Smooth muscle cell (in vitro differentiated cells): ENCODE data around the gene TMEM204. TPM values are rescaled to one million over a fixed set of nuclear protein-coding genes. Genes with fewer than 3 reads are reported as not detected.

Source experiments
- DNase-seq: peaks from one replicate; lab custom pipeline; 2025; ENCODE audit not compliant: unreplicated experiment; lab: John Stamatoyannopoulos, UW
- H2AFZ ChIP-seq: fragments of 200-600 bp; sonication (generic); 2 replicates; pipeline ENCODE4 v1.6.0; 2016; ENCODE audit warnings: antibody characterized with exemption, low read depth, mild to moderate bottlenecking
- H3F3A ChIP-seq: fragments of 200-600 bp; sonication (generic); 2 replicates; pipeline ENCODE4 v1.6.0; 2017; ENCODE audit warnings: antibody characterized with exemption, low read depth
- H3K27ac ChIP-seq: fragments of 200-600 bp; sonication (generic); 2 replicates; pipeline ENCODE4 v1.5.1; 2016; ENCODE audit warnings: low read depth, mild to moderate bottlenecking
- H3K27me3 ChIP-seq: fragments of 200-600 bp; sonication (generic); 2 replicates; pipeline ENCODE4 v1.6.1; 2016; ENCODE audit warnings: low read depth, mild to moderate bottlenecking
- H3K36me3 ChIP-seq: fragments of 200-600 bp; sonication (generic); 2 replicates; pipeline ENCODE4 v1.5.1; 2016; ENCODE audit warnings: low read depth
- H3K4me1 ChIP-seq: fragments of 200-600 bp; sonication (generic); 2 replicates; pipeline ENCODE4 v1.5.1; 2016; ENCODE audit warnings: low read depth
- H3K4me2 ChIP-seq: fragments of 200-600 bp; sonication (generic); 2 replicates; pipeline ENCODE4 v1.6.0; 2016; ENCODE audit warnings: mild to moderate bottlenecking
- H3K4me3 ChIP-seq: fragments of 200-600 bp; sonication (generic); 2 replicates; pipeline ENCODE4 v1.5.1; 2016; ENCODE audit warnings: mild to moderate bottlenecking
- H3K79me2 ChIP-seq: fragments of 200-600 bp; sonication (generic); 2 replicates; pipeline ENCODE4 v1.6.0; 2016; ENCODE audit warnings: low read depth, mild to moderate bottlenecking
- H3K9ac ChIP-seq: fragments of 200-600 bp; sonication (generic); 2 replicates; pipeline ENCODE4 v1.6.0; 2016; ENCODE audit warnings: low read depth
- H3K9me3 ChIP-seq: fragments of 200-600 bp; sonication (generic); replicated peaks from 2 replicates; pipeline ENCODE4 v1.5.1; 2016; ENCODE audit warnings: low read depth
- H4K20me1 ChIP-seq: fragments of 200-600 bp; sonication (generic); 2 replicates; pipeline ENCODE4 v1.6.0; 2016; ENCODE audit warnings: low read depth
- CTCF ChIP-seq: fragments of 200-600 bp; sonication (generic); IDR thresholded peaks from 2 replicates; pipeline ENCODE4 v1.5.1; 2017; ENCODE audit warnings: borderline replicate concordance, mild to moderate bottlenecking, antibody characterized with exemption; ENCODE audit not compliant: insufficient read depth, poor library complexity, severe bottlenecking
- WGBS: methylation state at CpG from one replicate; pipeline ENCODE4 v1.1.7; 2016; ENCODE audit warnings: low lambda C conversion rate; 5-methylcytosine and 5-hydroxymethylcytosine counted together
- polyA plus RNA-seq: library from polyadenylated mRNA; unstranded; fragments of >200 nt; fragmentation: Nextera tagmentation; extraction: Ambion mirVana; gene quantifications from 2 replicates; pipeline ENCODE4 v1.2.1, GENCODE V29; 2016
- total RNA-seq: library from RNA; depleted of rRNA; stranded (reverse); fragments of >200 nt; gene quantifications from 2 replicates; pipeline ENCODE4 v1.2.3, GENCODE V29; 2014

The TMEM204 gene
- total and polyA plus RNA-seq, 2 experiments from 2014 or later, result 0.90 to 4.2 TPM

GRCh38 chr16:1543085-1543896, 9.8 kb downstream of the TMEM204 start:
- H3F3A ChIP-seq, result peaks cover 3% of the 10 kb centered on the region
- no peaks in the 10 kb centered on the region for H3K9me3 ChIP-seq
- no peak overlapping the region for H3K9ac ChIP-seq
- H3K4me1 ChIP-seq, result no peaks in the 10 kb centered on the region
- no peak for TF ChIP-seq CTCF
- H3K4me2 ChIP-seq, result no peak overlapping the region
- H4K20me1 ChIP-seq, result no peaks in the 10 kb centered on the region
- DNase-seq, result no peak
- no peaks in the 10 kb centered on the region for H3K36me3 ChIP-seq
- no peaks in the 10 kb centered on the region for H3K79me2 ChIP-seq
- H3K27ac ChIP-seq, result no peak overlapping the region
- no peaks in the 10 kb centered on the region for H3K27me3 ChIP-seq
- WGBS, result 52% methylated on average over 30 of the region's 30 CpGs
- H3K4me3 ChIP-seq, result no peak overlapping the region
- no peak overlapping the region for H2AFZ ChIP-seq

GRCh38 chr16:1545044-1546040, 11.9 kb downstream of the TMEM204 start:
- Histone ChIP-seq H3K27ac (no peak overlapping the region), H3K4me1 (no peaks in the 10 kb centered on the region), H3K9me3 (no peaks in the 10 kb centered on the region), H3K4me2 (no peak overlapping the region), H3K9ac (no peak overlapping the region), H3K27me3 (no peaks in the 10 kb centered on the region), H3F3A (peaks cover 3% of the 10 kb centered on the region), H3K4me3 (no peak overlapping the region), H2AFZ (no peak overlapping the region), H3K36me3 (no peaks in the 10 kb centered on the region), H4K20me1 (no peaks in the 10 kb centered on the region), H3K79me2 (no peaks in the 10 kb centered on the region)
- WGBS, result 77% methylated on average over 26 of the region's 26 CpGs
- no peak for DNase-seq
- no peak for TF ChIP-seq CTCF

- no peak overlapping the region for H3K27ac ChIP-seq
These were observed 13.0 kb downstream of the TMEM204 start for GRCh38 chr16:1546430-1546829.

More at GRCh38 chr16:1546430-1546829, 13.0 kb downstream of the TMEM204 start:
- WGBS, result 96% methylated on average over 16 of the region's 16 CpGs
- Histone ChIP-seq H4K20me1 (no peaks in the 10 kb centered on the region), H3K9ac (no peak overlapping the region), H3K4me3 (no peak overlapping the region), H3K36me3 (no peaks in the 10 kb centered on the region), H2AFZ (no peak overlapping the region), H3K79me2 (no peaks in the 10 kb centered on the region), H3F3A (peaks cover 3% of the 10 kb centered on the region), H3K9me3 (no peaks in the 10 kb centered on the region), H3K4me1 (no peaks in the 10 kb centered on the region), H3K4me2 (no peak overlapping the region), H3K27me3 (no peaks in the 10 kb centered on the region)
- no peak for TF ChIP-seq CTCF
- no peak for DNase-seq
